SK-N-SH (cell line): ENCODE results near the gene SYT17.

Source experiments
- CTCF ChIP-seq: fragments of 200-600 bp; sonication (generic); IDR thresholded peaks from 2 replicates; pipeline ENCODE4 v1.6.1; 2017; ENCODE audit warnings: antibody characterized with exemption, mild to moderate bottlenecking, moderate library complexity
- EZH2phosphoT487 ChIP-seq: fragments of 200-600 bp; sonication (generic); IDR thresholded peaks from 2 replicates; pipeline ENCODE4 v1.6.1; 2017; ENCODE audit warnings: low read depth, mixed run types, mild to moderate bottlenecking, antibody characterized with exemption, moderate library complexity, borderline replicate concordance
- IRF3 ChIP-seq: fragments of 150-350 bp; IDR thresholded peaks from 2 replicates; pipeline ENCODE4 v1.6.1; 2016; ENCODE audit warnings: mild to moderate bottlenecking, low read depth, low read length
- RAD21 ChIP-seq: IDR thresholded peaks from 2 replicates; pipeline ENCODE4 v1.6.1; 2012; ENCODE audit warnings: mild to moderate bottlenecking, low read length
- RCOR1 ChIP-seq: fragments of 150-350 bp; IDR thresholded peaks from 2 replicates; pipeline ENCODE4 v1.6.1; 2017; ENCODE audit warnings: antibody characterized with exemption, low read length
- TAF1 ChIP-seq: IDR thresholded peaks from 2 replicates; pipeline ENCODE4 v1.6.1; 2012; ENCODE audit warnings: low read depth, mild to moderate bottlenecking, low read length, moderate library complexity, borderline replicate concordance
- TCF12 ChIP-seq: IDR thresholded peaks from 2 replicates; pipeline ENCODE4 v1.4.0; 2012
- USF1 ChIP-seq: IDR thresholded peaks from 2 replicates; pipeline ENCODE4 v1.4.0; 2012; ENCODE audit warnings: low read depth, borderline replicate concordance

GRCh38 chr16:19236561-19237209 lies 68.6 kb downstream of the SYT17 start:
- TF ChIP-seq CTCF, result no peak
- no peak for TF ChIP-seq TCF12
- TF ChIP-seq EZH2phosphoT487, result no peak
- TF ChIP-seq RAD21, result no peak
- TF ChIP-seq TAF1, result no peak
- TF ChIP-seq USF1, result no peak
- TF ChIP-seq RCOR1, result no peak
- no peak for TF ChIP-seq IRF3
